Endothelial cell (in vitro differentiated cells): ENCODE results near the gene COL4A5. TPM values are rescaled to one million over a fixed set of nuclear protein-coding genes. Genes with fewer than 3 reads are reported as not detected.
A peak's percentile ranks its signal among the peaks of the same experiment; 100 is the strongest.

Source experiments
- DNase-seq: peaks from one replicate; pipeline ENCODE4 v3.0.0; 2021; ENCODE audit warnings: low spot score
- H3K27ac Mint-ChIP-seq: one replicate; pipeline ENCODE4 v1.8.0; 2021; ENCODE audit warnings: mixed read lengths, inconsistent platforms; ENCODE audit not compliant: unreplicated experiment
- H3K27me3 Mint-ChIP-seq: one replicate; pipeline ENCODE4 v1.8.0; 2021; ENCODE audit warnings: mild to moderate bottlenecking, moderate library complexity, mixed read lengths, inconsistent platforms; ENCODE audit not compliant: unreplicated experiment
- H3K36me3 Mint-ChIP-seq: one replicate; pipeline ENCODE4 v1.8.0; 2021; ENCODE audit warnings: mild to moderate bottlenecking, low read depth, mixed read lengths, inconsistent platforms; ENCODE audit not compliant: unreplicated experiment
- H3K4me1 Mint-ChIP-seq: one replicate; pipeline ENCODE4 v1.8.0; 2021; ENCODE audit warnings: mild to moderate bottlenecking, mixed read lengths, inconsistent platforms; ENCODE audit not compliant: unreplicated experiment
- H3K4me3 Mint-ChIP-seq: one replicate; pipeline ENCODE4 v1.8.0; 2021; ENCODE audit warnings: mild to moderate bottlenecking, mixed read lengths, inconsistent platforms; ENCODE audit not compliant: unreplicated experiment
- H3K9me3 Mint-ChIP-seq: one replicate; pipeline ENCODE4 v1.8.0; 2021; ENCODE audit warnings: mixed read lengths, inconsistent platforms; ENCODE audit not compliant: unreplicated experiment
- CTCF ChIP-seq: fragments of 200-600 bp; sonication (generic); IDR thresholded peaks from one replicate; pipeline ENCODE4 v1.5.0; 2021; ENCODE audit warnings: antibody characterized with exemption; ENCODE audit not compliant: unreplicated experiment
- total RNA-seq: library from RNA; stranded (reverse); fragmentation: NEBNext Ultra II Directional; extraction: Animal tissue kit (Norgen Biotek cat#: 25700); gene quantifications from one replicate; pipeline ENCODE4 v1.2.1, GENCODE V29; 2021; ENCODE audit not compliant: unreplicated experiment

Gene COL4A5
- total RNA-seq, 1 donor from 2014 or later: 54.6 TPM

- Mint-ChIP-seq H3K36me3 (no peaks in the 10 kb centered on the region), H3K9me3 (no peaks in the 10 kb centered on the region), H3K4me1 (no peaks in the 10 kb centered on the region), H3K27ac (no peak overlapping the region), H3K4me3 (peak overlapping the region; percentile 42), H3K27me3 (peaks cover 6% of the 10 kb centered on the region)
- no peak for TF ChIP-seq CTCF
- DNase-seq: no peak
Measured at GRCh38 chrX:108734426-108734825, 294.8 kb downstream of the COL4A5 start.

DNA sequence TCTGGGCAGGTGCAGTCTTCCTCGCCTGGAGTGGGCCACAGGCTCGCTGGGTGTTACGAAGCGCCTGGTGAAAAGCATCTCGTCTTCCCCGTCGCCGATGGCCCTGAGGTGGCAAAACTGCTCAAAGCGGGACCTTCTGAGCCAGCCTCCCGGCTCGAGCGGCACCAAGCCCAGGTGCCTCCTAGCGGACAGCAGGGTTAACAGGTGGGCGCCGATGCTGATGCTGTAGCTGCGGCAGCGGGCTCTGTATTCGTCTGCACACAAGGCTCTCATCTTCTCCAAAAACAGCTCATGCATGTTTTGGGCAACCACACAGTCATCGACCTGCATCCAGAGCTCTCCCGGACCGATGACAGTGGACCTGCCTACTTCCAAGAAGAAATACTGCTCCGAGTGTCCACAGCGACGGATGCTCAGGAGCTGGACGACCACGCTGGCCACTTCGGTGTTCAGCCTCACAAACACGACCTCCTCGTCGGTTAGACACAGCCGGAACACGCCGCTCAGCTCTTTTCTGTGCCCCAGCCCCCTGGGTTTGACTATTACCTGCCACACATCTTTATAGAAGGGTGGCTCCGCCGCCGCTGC, 295.5 kb downstream of the COL4A5 start:
- no peaks in the 10 kb centered on the region for H3K4me1 Mint-ChIP-seq
- DNase-seq: no peak
- H3K27me3 Mint-ChIP-seq: peaks cover 6% of the 10 kb centered on the region
- TF ChIP-seq CTCF: no peak
- H3K36me3 Mint-ChIP-seq: no peaks in the 10 kb centered on the region
- H3K27ac Mint-ChIP-seq: no peak overlapping the region
- H3K9me3 Mint-ChIP-seq: no peaks in the 10 kb centered on the region
- H3K4me3 Mint-ChIP-seq: no peak overlapping the region

DNA sequence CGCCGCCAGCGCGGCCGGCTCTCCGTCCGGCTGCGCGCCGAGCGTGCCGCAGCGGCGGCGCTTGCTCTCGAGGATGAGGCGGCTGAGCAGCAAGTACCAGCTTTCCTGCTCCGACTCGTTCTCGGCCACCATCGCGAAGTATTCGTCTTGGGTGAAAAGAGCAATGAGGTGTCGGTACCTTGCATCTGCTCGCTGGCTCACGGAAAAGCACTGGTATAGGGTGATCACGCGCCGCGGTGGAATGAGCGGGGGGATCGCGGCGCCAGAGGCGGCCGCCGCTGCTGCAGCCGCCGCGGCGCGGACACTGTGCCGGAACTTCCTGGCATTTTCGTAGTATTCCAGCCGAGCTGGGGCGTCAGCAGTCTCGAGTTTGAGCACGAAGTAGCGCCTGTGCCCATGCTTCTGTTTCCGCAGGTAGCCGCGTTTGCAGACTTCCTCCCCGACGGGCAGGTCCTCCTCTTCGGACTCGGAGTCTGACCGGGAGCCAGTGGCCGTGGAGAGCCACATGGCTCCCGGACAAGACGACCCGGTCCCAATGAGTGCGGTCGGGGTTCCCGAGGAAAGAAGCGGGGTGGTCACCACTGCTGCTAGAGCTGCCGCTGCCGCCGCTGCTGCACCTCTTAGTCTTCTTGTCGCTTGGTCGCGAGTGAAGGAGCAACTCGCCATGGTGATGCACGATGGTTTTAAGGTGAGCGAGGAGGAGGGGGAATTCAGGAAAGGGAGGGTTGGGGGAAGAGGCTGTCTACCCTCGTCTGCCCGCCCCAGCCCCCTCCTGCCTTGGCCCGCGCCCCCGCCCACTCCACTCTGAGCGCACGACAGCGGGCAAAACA, 296.3 kb downstream of the COL4A5 start:
- Mint-ChIP-seq H3K27me3 (peaks cover 6% of the 10 kb centered on the region), H3K9me3 (no peaks in the 10 kb centered on the region), H3K4me1 (no peaks in the 10 kb centered on the region), H3K27ac (no peak overlapping the region), H3K4me3 (peak overlapping the region; percentile 92), H3K36me3 (no peaks in the 10 kb centered on the region)
- no peak for TF ChIP-seq CTCF
- peak; percentile 27 for DNase-seq

DNA sequence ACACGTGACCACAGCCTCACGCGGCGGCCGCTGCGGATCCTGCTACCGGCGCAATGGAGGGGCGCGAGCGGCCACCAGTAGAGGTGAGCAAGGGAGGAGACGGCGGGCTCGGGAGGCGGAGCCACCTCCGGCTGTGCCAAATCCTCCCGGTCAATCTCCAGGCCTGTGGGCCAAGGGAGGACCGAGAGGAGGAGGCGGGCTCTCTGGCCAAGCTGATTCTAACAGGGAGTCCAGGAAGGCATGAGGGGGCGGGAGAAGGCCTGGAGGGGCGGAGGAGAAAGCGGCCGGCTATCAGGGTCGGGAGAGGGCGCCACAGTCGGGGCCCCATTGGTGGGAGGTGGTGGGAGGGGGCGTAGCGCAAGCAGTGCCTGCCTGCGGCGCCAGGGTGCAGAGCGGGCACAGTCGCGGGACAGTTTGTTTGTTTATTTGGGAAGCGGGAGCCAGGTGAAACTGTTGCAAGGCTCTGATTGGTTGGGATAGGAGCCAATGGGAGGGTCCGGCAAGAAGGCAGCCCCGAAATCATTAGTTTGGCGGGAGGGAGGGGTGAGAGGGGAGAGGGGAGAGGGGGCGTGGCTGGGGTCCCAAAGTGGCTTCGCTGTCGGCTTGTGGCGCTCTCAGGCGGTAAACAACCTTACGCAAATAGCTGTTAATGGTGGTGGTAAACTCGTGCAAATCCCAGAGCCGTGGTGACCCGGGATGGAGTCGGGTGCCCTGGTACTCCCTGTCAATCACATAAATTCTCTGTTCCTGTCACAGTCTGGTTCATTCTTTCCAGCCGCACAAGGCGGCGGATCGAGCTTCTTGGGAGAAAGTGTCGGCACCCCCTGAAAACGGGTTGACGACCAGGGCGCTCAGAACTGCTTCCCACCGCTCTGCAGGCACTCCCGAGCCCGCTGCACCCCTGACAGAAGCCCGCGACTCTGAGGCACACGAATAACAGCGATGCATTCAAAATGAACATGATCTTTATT, 297.2 kb downstream of the COL4A5 start, which contains the start of gene IRS4:
Gene IRS4 (minus strand): TSS at position 55 of the 971 bp plus-strand sequence.
- DNase-seq: peak; percentile 62
- H3K27me3 Mint-ChIP-seq: peaks cover 6% of the 10 kb centered on the region

More for the DNA sequence above, 297.2 kb downstream of the COL4A5 start, which contains the start of gene IRS4:
- no peak for TF ChIP-seq CTCF
- Mint-ChIP-seq H3K4me3 (peak within 1 kb of the TSS; percentile 92), H3K36me3 (no peaks in the 10 kb centered on the region), H3K9me3 (no peaks in the 10 kb centered on the region), H3K4me1 (no peaks in the 10 kb centered on the region), H3K27ac (no peak within 1 kb of the TSS)
